ENCODE data around the gene OR52E4. TPM values are rescaled to one million over a fixed set of nuclear protein-coding genes. Genes with fewer than 3 reads are reported as not detected.

OR52E4 gene
- total RNA-seq, 1 donor, result not detected

- no peak overlapping the region for H3K4me3 ChIP-seq (ENCODE audit: low read depth, low read length)
- DNase-seq (ENCODE audit: low read depth), result no peak
- TF ChIP-seq CTCF (IDR thresholded peaks at IDR 0.05; ENCODE audit: insufficient read depth, low read depth, low read length), result no peak
Observed at GRCh38 chr11:5933116-5933515, 52.7 kb downstream of the OR52E4 start.

Other genes starting within 250 kb of the OR52E4 start
- gene TRIM5, start 195.6 kb upstream of the OR52E4 start, total RNA-seq, result 31.2 and 65.2 TPM in 2 replicates
- gene TRIM22, start 190.8 kb upstream of the OR52E4 start, total RNA-seq, result 70.9 and 104 TPM in 2 replicates
- not detected in 2 replicates for gene OR56B1, start 144.2 kb upstream of the OR52E4 start, total RNA-seq
- gene OR52N4, start 126.4 kb upstream of the OR52E4 start, total RNA-seq, result not detected in 2 replicates
- gene OR52N5, start 97.3 kb upstream of the OR52E4 start, total RNA-seq, result under 0.01 TPM in 1 of 2 replicates, not detected in the other
- under 0.01 TPM in 1 of 2 replicates, not detected in the other for gene OR52N1, start 89.4 kb upstream of the OR52E4 start, total RNA-seq
- not detected in 2 replicates for gene OR52N2, start 71.7 kb upstream of the OR52E4 start, total RNA-seq
- gene OR52E6, start 38.7 kb upstream of the OR52E4 start, total RNA-seq, result 0.43 TPM in 1 of 2 replicates, not detected in the other
- not detected in 2 replicates for gene OR52E8, start 22.9 kb upstream of the OR52E4 start, total RNA-seq
- not detected in 2 replicates for gene OR52E5, start 12.6 kb downstream of the OR52E4 start, total RNA-seq
- gene OR56A3, start 61.6 kb downstream of the OR52E4 start, total RNA-seq, result not detected in 2 replicates
- gene OR56A5, start 87.9 kb downstream of the OR52E4 start, total RNA-seq, result not detected in 2 replicates
- gene OR52L1, start 106.4 kb downstream of the OR52E4 start, total RNA-seq, result not detected in 2 replicates
- gene OR56A4, start 126.3 kb downstream of the OR52E4 start, total RNA-seq, result not detected in 2 replicates
- under 0.01 TPM in 2 replicates for gene OR56A1, start 150.1 kb downstream of the OR52E4 start, total RNA-seq
- not detected in 2 replicates for gene OR56B4, start 227.1 kb downstream of the OR52E4 start, total RNA-seq